H9 (cell line): ENCODE measurements around the gene PPM1H. TPM values are rescaled to one million over a fixed set of nuclear protein-coding genes. Genes with fewer than 3 reads are reported as not detected.

Experiments
- DNase-seq: peaks from one replicate; pipeline ENCODE4 v3.0.0-alpha.2; 2017
- H2AFZ ChIP-seq: one replicate; pipeline ENCODE4 v1.6.1; 2013; ENCODE audit warnings: mild to moderate bottlenecking, low read length, control low read depth, moderate library complexity
- H2AK5ac ChIP-seq: 2 replicates; pipeline ENCODE4 v1.6.1; 2013; ENCODE audit warnings: low read length, control low read depth, mixed read lengths; ENCODE audit not compliant: insufficient read length
- H2BK120ac ChIP-seq: one replicate; pipeline ENCODE4 v1.6.1; 2013; ENCODE audit warnings: low read depth, mild to moderate bottlenecking, low read length, control low read depth, inconsistent platforms; ENCODE audit not compliant: poor library complexity, severe bottlenecking
- H2BK12ac ChIP-seq: 2 replicates; pipeline ENCODE4 v1.6.1; 2013; ENCODE audit warnings: low read length, control low read depth, mixed read lengths, low read depth; ENCODE audit not compliant: insufficient read length
- H2BK15ac ChIP-seq: 2 replicates; pipeline ENCODE4 v1.6.1; 2013; ENCODE audit warnings: low read depth, low read length, control low read depth
- H2BK20ac ChIP-seq: one replicate; pipeline ENCODE4 v1.6.1; 2013; ENCODE audit warnings: low read depth, mild to moderate bottlenecking, low read length, control low read depth, inconsistent platforms; ENCODE audit not compliant: poor library complexity, severe bottlenecking
- H2BK5ac ChIP-seq: 2 replicates; pipeline ENCODE4 v1.6.1; 2013; ENCODE audit warnings: low read length, control low read depth, mixed read lengths; ENCODE audit not compliant: insufficient read length
- H3K14ac ChIP-seq: 2 replicates; pipeline ENCODE4 v1.6.1; 2013; ENCODE audit warnings: low read length, control low read depth; ENCODE audit not compliant: insufficient read depth
- H3K18ac ChIP-seq: 2 replicates; pipeline ENCODE4 v1.6.1; 2013; ENCODE audit warnings: low read depth, mild to moderate bottlenecking, mixed read lengths, low read length, control low read depth; ENCODE audit not compliant: insufficient read length
- H3K23ac ChIP-seq: 2 replicates; pipeline ENCODE4 v1.6.1; 2013; ENCODE audit warnings: low read length, control low read depth, mixed read lengths, low read depth; ENCODE audit not compliant: insufficient read length
- H3K23me2 ChIP-seq: 2 replicates; pipeline ENCODE4 v1.6.1; 2013; ENCODE audit warnings: low read depth, mild to moderate bottlenecking, mixed read lengths, low read length, control low read depth; ENCODE audit not compliant: insufficient read length, poor library complexity, severe bottlenecking
- H3K27ac ChIP-seq: 2 replicates; pipeline ENCODE4 v1.5.1; 2013; ENCODE audit warnings: low read length, control low read depth, mixed read lengths, low read depth; ENCODE audit not compliant: insufficient read length
- H3K27me3 ChIP-seq: 2 replicates; pipeline ENCODE4 v1.6.1; 2013; ENCODE audit warnings: low read length, control low read depth, inconsistent platforms; ENCODE audit not compliant: insufficient read depth
- H3K4ac ChIP-seq: 2 replicates; pipeline ENCODE4 v1.6.1; 2013; ENCODE audit warnings: low read depth, mild to moderate bottlenecking, control low read depth, inconsistent platforms, low read length, moderate library complexity
- H3K4me1 ChIP-seq: 2 replicates; pipeline ENCODE4 v1.6.1; 2013; ENCODE audit warnings: low read length, control low read depth, inconsistent platforms; ENCODE audit not compliant: insufficient read depth
- H3K4me2 ChIP-seq: 2 replicates; pipeline ENCODE4 v1.6.1; 2013; ENCODE audit warnings: low read length, control low read depth, mixed read lengths; ENCODE audit not compliant: insufficient read length, insufficient read depth
- H3K56ac ChIP-seq: 2 replicates; pipeline ENCODE4 v1.6.1; 2013; ENCODE audit warnings: low read depth, mild to moderate bottlenecking, mixed read lengths, low read length, control low read depth; ENCODE audit not compliant: insufficient read length
- H3K79me1 ChIP-seq: 2 replicates; pipeline ENCODE4 v1.6.1; 2013; ENCODE audit warnings: low read depth, mild to moderate bottlenecking, moderate library complexity, low read length, control low read depth, inconsistent platforms; ENCODE audit not compliant: insufficient read depth, poor library complexity, severe bottlenecking
- H3K79me2 ChIP-seq: 2 replicates; pipeline ENCODE4 v1.6.1; 2013; ENCODE audit warnings: low read length, control low read depth, inconsistent platforms; ENCODE audit not compliant: insufficient read depth
- H3K9ac ChIP-seq: 2 replicates; pipeline ENCODE4 v1.6.1; 2013; ENCODE audit warnings: low read length, control low read depth, mixed read lengths; ENCODE audit not compliant: insufficient read length; ENCODE audit errors: extremely low read depth
- H3K9me3 ChIP-seq: one replicate; pipeline ENCODE4 v1.6.1; 2013; ENCODE audit warnings: low read depth, low read length, inconsistent platforms; ENCODE audit not compliant: control insufficient read depth
- H3T11ph ChIP-seq: one replicate; pipeline ENCODE4 v1.6.1; 2013; ENCODE audit warnings: mild to moderate bottlenecking, low read length, control low read depth, inconsistent platforms
- H4K20me1 ChIP-seq: one replicate; pipeline ENCODE4 v1.6.1; 2013; ENCODE audit not compliant: control insufficient read depth, insufficient read length, insufficient read depth
- H4K5ac ChIP-seq: 2 replicates; pipeline ENCODE4 v1.6.1; 2013; ENCODE audit warnings: low read depth, mild to moderate bottlenecking, mixed read lengths, low read length, control low read depth; ENCODE audit not compliant: insufficient read length
- H4K8ac ChIP-seq: replicated peaks from 2 replicates; pipeline ENCODE4 v1.6.1; 2013; ENCODE audit warnings: low read length, control low read depth, mixed read lengths, low read depth; ENCODE audit not compliant: insufficient read length
- H4K91ac ChIP-seq: 2 replicates; pipeline ENCODE4 v1.6.1; 2013; ENCODE audit warnings: low read depth, mild to moderate bottlenecking, moderate library complexity, mixed read lengths, low read length, control low read depth; ENCODE audit not compliant: insufficient read length
- H3K27ac Mint-ChIP-seq, 3 experiments: 2 replicates in 2 of 3; 3 replicates in 1 of 3; pipeline ENCODE4 v1.8.0; 2020 to 2021; ENCODE audit warnings: mixed read lengths in 3 of 3, mild to moderate bottlenecking in 1 of 3, moderate library complexity in 1 of 3
- H3K27me3 Mint-ChIP-seq: 2 replicates; pipeline ENCODE4 v1.8.0; 2021; ENCODE audit warnings: low read depth, mild to moderate bottlenecking, moderate library complexity, mixed read lengths
- H3K36me3 Mint-ChIP-seq, 3 experiments: 2 replicates in 2 of 3; 3 replicates in 1 of 3; pipeline ENCODE4 v1.8.0; 2020 to 2021; ENCODE audit warnings: low read depth in 3 of 3, mixed read lengths in 3 of 3; ENCODE audit not compliant: insufficient read depth in 1 of 3
- H3K4me1 Mint-ChIP-seq, 2 experiments: 2 replicates each; pipeline ENCODE4 v1.8.0; 2020; ENCODE audit warnings: mixed read lengths in 2 of 2
- H3K4me3 Mint-ChIP-seq, 2 experiments: 2 replicates in 1 of 2; 3 replicates in 1 of 2; pipeline ENCODE4 v1.8.0; 2020 to 2021; ENCODE audit warnings: mild to moderate bottlenecking in 2 of 2, mixed read lengths in 2 of 2, moderate library complexity in 1 of 2
- H3K9me3 Mint-ChIP-seq, 2 experiments: 2 replicates in 1 of 2; 3 replicates in 1 of 2; pipeline ENCODE4 v1.8.0; 2020; ENCODE audit warnings: mild to moderate bottlenecking in 2 of 2, mixed read lengths in 2 of 2, moderate library complexity in 1 of 2
- WGBS: extraction: QIAGEN DNeasy Blood & Tissue Kit; methylation state at CpG from one replicate; pipeline ENCODE4 v1.1.7; 2013; ENCODE audit warnings: missing lambda C conversion rate, low lambda C conversion rate, mixed read lengths; ENCODE audit not compliant: insufficient read length; ENCODE audit errors: extremely low coverage; 5-methylcytosine and 5-hydroxymethylcytosine counted together
- total RNA-seq: library from RNA; stranded (reverse); gene quantifications from 2 replicates; pipeline ENCODE4 v1.2.1, GENCODE V29; 2021
- TF ChIP-seq, protein P1 (sequence below): fragments of 200-600 bp; sonication (generic); conservative IDR thresholded peaks from 3 replicates; pipeline ENCODE4 v1.8.0; 2021; ENCODE audit warnings: antibody characterized with exemption, mild to moderate bottlenecking

Gene PPM1H
- total RNA-seq, 1 experiment from 2014 or later: 22.1 TPM

- H3K27ac ChIP-seq: no peak overlapping the region
- H3K14ac ChIP-seq: no peak overlapping the region
- H3K27me3 ChIP-seq: no peaks in the 10 kb centered on the region
- H3K4me1 ChIP-seq: peaks cover 24% of the 10 kb centered on the region; the same call in 1 of the 2 replicates
- H4K8ac ChIP-seq: no peak overlapping the region
- no peak overlapping the region for H2BK5ac ChIP-seq
- no peak overlapping the region for H3K4me2 ChIP-seq
- no peak overlapping the region for H3K56ac ChIP-seq
- peaks cover 10% of the 10 kb centered on the region for H3K79me1 ChIP-seq
- no peak overlapping the region for H3K9ac ChIP-seq
- no peak overlapping the region for H4K91ac ChIP-seq
- H2BK20ac ChIP-seq: no peak overlapping the region
- DNase-seq: no peak
- no CpG with 5 or more reads among the region's 1 CpG for WGBS
- no peaks in the 10 kb centered on the region; the same call in 1 of the 2 replicates for H3K79me2 ChIP-seq
- Mint-ChIP-seq H3K9me3 (no peaks in the 10 kb centered on the region), H3K27ac (no peak overlapping the region), H3K27me3 (no peaks in the 10 kb centered on the region), H3K36me3 (peaks cover 0 to 5% (median 3%) of the 10 kb centered on the region in 3 experiments; a peak in 2 of 7 replicates), H3K4me1 (peaks cover 55 to 56% of the 10 kb centered on the region in 2 experiments), H3K4me3 (no peak overlapping the region)
- H2BK15ac ChIP-seq: no peak overlapping the region
- TF ChIP-seq, protein P1, sequence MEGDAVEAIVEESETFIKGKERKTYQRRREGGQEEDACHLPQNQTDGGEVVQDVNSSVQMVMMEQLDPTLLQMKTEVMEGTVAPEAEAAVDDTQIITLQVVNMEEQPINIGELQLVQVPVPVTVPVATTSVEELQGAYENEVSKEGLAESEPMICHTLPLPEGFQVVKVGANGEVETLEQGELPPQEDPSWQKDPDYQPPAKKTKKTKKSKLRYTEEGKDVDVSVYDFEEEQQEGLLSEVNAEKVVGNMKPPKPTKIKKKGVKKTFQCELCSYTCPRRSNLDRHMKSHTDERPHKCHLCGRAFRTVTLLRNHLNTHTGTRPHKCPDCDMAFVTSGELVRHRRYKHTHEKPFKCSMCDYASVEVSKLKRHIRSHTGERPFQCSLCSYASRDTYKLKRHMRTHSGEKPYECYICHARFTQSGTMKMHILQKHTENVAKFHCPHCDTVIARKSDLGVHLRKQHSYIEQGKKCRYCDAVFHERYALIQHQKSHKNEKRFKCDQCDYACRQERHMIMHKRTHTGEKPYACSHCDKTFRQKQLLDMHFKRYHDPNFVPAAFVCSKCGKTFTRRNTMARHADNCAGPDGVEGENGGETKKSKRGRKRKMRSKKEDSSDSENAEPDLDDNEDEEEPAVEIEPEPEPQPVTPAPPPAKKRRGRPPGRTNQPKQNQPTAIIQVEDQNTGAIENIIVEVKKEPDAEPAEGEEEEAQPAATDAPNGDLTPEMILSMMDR: no peak
- H3K18ac ChIP-seq: no peak overlapping the region
- no peak overlapping the region for H2BK120ac ChIP-seq
- no peaks in the 10 kb centered on the region for H3K9me3 ChIP-seq
- H3K23me2 ChIP-seq: no peaks in the 10 kb centered on the region
- H2AFZ ChIP-seq: no peak overlapping the region
- no peak overlapping the region for H4K5ac ChIP-seq
- no peak overlapping the region for H3K4ac ChIP-seq
- no peak overlapping the region for H3T11ph ChIP-seq
- no peak overlapping the region for H3K23ac ChIP-seq
- H2BK12ac ChIP-seq: no peak overlapping the region
- H4K20me1 ChIP-seq: no peaks in the 10 kb centered on the region
- no peak overlapping the region for H2AK5ac ChIP-seq
These were observed 17.0 kb downstream of the PPM1H start for GRCh38 chr12:62917926-62918325.
